ENCODE measurements around the gene MBD3L1.

The MBD3L1 gene

DNA sequence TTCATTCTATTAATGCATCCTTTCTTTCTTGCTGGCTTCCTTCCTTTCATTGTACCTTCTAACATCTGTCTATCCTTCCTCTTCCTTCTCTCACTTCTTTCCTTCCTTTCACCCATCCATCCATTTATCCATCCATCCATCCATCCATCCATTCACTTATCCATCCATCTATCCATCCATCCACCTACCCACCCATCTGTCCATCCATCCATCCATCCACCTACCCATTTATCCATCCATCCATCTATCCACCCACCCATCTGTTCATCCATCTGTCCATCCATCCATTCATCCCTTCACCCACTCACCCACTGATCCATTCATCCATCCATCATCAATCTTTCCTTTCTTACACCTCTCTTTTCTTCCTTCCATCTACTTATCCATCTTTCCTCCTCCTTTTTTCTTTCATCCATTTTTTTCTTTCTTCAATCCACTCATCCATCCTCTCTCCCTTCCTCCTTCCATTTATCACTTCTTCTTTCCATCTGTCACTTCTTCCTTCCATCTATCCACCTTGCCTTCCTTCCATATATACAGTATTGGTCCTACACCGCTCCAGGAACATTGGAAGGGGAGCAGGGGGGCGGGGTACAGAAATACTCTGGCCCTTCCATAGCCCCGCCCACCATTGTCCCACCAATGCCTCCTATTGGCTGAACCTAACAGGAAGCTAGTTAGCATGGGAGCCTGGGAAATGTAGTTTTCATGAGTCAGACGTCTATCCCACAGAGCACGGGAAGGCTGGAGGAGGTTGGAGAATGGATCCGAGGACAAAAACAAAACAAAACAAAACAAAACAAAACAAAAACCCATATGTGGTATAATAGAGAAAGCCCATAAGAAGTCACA is 45.9 kb downstream of the MBD3L1 start:
- no peak for TF ChIP-seq FOXP2 (optimal IDR thresholded peaks at IDR 0.05; ENCODE audit: borderline replicate concordance, extremely low read depth, extremely low read length, insufficient read depth)
- no peak for TF ChIP-seq POLR2AphosphoS5 (IDR thresholded peaks at IDR 0.05; ENCODE audit: low read depth, low read length)
- TF ChIP-seq SIN3A (IDR thresholded peaks at IDR 0.05; ENCODE audit: borderline replicate concordance, insufficient read depth, low read length) = no peak
- TF ChIP-seq REST (IDR thresholded peaks at IDR 0.05; ENCODE audit: insufficient read depth in 1 of 2, low read depth in 2 of 2, low read length in 2 of 2) = no peak
- no peak for TF ChIP-seq TAF1 (IDR thresholded peaks at IDR 0.05; ENCODE audit: borderline replicate concordance, insufficient read depth, low read length)

GRCh38 chr19:8880868-8881488 is 48.8 kb downstream of the MBD3L1 start:
- TF ChIP-seq POLR2AphosphoS5 (IDR thresholded peaks at IDR 0.05; ENCODE audit: low read depth, low read length) (no peak), FOXP2 (optimal IDR thresholded peaks at IDR 0.05; ENCODE audit: borderline replicate concordance, extremely low read depth, extremely low read length, insufficient read depth) (no peak), SIN3A (IDR thresholded peaks at IDR 0.05; ENCODE audit: borderline replicate concordance, insufficient read depth, low read length) (no peak), TAF1 (IDR thresholded peaks at IDR 0.05; ENCODE audit: borderline replicate concordance, insufficient read depth, low read length) (no peak), REST (IDR thresholded peaks at IDR 0.05; ENCODE audit: insufficient read depth in 1 of 2, low read depth in 2 of 2, low read length in 2 of 2) (no peak)

DNA sequence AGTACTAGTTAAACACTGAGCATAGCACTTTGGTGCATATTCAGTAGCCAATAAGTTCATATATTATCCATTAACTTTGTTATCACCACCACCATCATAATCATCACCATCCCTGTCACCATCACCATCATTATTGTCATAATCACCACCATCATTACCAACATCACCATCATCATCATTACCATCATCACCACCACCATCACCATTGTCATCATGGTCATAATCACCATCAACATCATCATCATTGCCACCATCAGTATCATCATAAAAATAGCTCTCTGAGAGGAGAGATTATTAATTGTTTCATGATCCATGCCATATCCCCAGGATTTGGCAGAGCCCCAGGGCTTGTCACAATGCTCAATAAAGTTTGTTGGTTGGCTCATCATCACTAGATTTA is 49.3 kb downstream of the MBD3L1 start:
- no peak for TF ChIP-seq FOXP2 (optimal IDR thresholded peaks at IDR 0.05; ENCODE audit: borderline replicate concordance, extremely low read depth, extremely low read length, insufficient read depth)
- TF ChIP-seq TAF1 (IDR thresholded peaks at IDR 0.05; ENCODE audit: borderline replicate concordance, insufficient read depth, low read length) = no peak
- TF ChIP-seq REST (IDR thresholded peaks at IDR 0.05; ENCODE audit: insufficient read depth in 1 of 2, low read depth in 2 of 2, low read length in 2 of 2) = no peak
- TF ChIP-seq POLR2AphosphoS5 (IDR thresholded peaks at IDR 0.05; ENCODE audit: low read depth, low read length) = no peak
- no peak for TF ChIP-seq SIN3A (IDR thresholded peaks at IDR 0.05; ENCODE audit: borderline replicate concordance, insufficient read depth, low read length)

GRCh38 chr19:8884416-8884815 is 52.2 kb downstream of the MBD3L1 start:
- TF ChIP-seq FOXP2 (optimal IDR thresholded peaks at IDR 0.05; ENCODE audit: borderline replicate concordance, extremely low read depth, extremely low read length, insufficient read depth) (no peak), TAF1 (IDR thresholded peaks at IDR 0.05; ENCODE audit: borderline replicate concordance, insufficient read depth, low read length) (no peak)

GRCh38 chr19:8887364-8887763 is 55.2 kb downstream of the MBD3L1 start:
- TF ChIP-seq FOXP2 (optimal IDR thresholded peaks at IDR 0.05; ENCODE audit: borderline replicate concordance, extremely low read depth, extremely low read length, insufficient read depth) (no peak), TAF1 (IDR thresholded peaks at IDR 0.05; ENCODE audit: borderline replicate concordance, insufficient read depth, low read length) (no peak), POLR2AphosphoS5 (IDR thresholded peaks at IDR 0.05; ENCODE audit: low read depth, low read length) (no peak), SIN3A (IDR thresholded peaks at IDR 0.05; ENCODE audit: borderline replicate concordance, insufficient read depth, low read length) (no peak), REST (IDR thresholded peaks at IDR 0.05; ENCODE audit: insufficient read depth in 1 of 2, low read depth in 2 of 2, low read length in 2 of 2) (no peak)
